ENCODE results near the gene C1orf167.

Gene C1orf167

DNA sequence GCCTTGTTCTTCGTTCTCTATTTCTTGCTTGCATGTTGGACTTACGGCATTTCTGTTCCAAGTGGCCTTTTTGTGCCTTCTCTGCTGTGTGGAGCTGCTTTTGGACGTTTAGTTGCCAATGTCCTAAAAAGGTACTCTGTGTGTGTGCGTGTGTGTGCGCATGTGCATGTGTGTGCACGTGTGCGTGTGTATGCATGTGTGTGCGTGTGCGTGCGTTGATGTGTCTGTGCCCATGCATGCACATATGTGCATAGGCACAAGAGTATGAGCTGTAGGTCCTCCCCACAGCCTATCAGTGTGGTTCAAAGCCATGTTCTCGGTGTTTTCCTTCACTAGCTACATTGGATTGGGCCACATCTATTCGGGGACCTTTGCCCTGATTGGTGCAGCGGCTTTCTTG lies 71.9 kb downstream of the C1orf167 start:
- Mint-ChIP-seq H3K4me1 (peaks cover 5% of the 10 kb centered on the region), H3K9me3 (no peaks in the 10 kb centered on the region), H3K36me3 (ENCODE audit: insufficient read depth) (peaks cover 20% of the 10 kb centered on the region), H3K27me3 (no peaks in the 10 kb centered on the region), H3K4me3 (no peak overlapping the region), H3K27ac (ENCODE audit: low read depth) (no peak overlapping the region)
- DNase-seq (ENCODE audit: low spot score in 2 of 2), result no peak
- no peak for ATAC-seq (replicated peaks; ENCODE audit: extremely low read depth, poor library complexity, severe bottlenecking)

- ATAC-seq (replicated peaks; ENCODE audit: extremely low read depth, poor library complexity, severe bottlenecking) (no peak), DNase-seq (ENCODE audit: low spot score in 2 of 2) (no peak)
- Mint-ChIP-seq H3K4me1 (peaks cover 5% of the 10 kb centered on the region), H3K27me3 (no peaks in the 10 kb centered on the region), H3K4me3 (no peak overlapping the region), H3K36me3 (ENCODE audit: insufficient read depth) (peaks cover 14% of the 10 kb centered on the region), H3K27ac (ENCODE audit: low read depth) (no peak overlapping the region), H3K9me3 (no peaks in the 10 kb centered on the region)
Measured at GRCh38 chr1:11835441-11836225, 73.6 kb downstream of the C1orf167 start.

DNA sequence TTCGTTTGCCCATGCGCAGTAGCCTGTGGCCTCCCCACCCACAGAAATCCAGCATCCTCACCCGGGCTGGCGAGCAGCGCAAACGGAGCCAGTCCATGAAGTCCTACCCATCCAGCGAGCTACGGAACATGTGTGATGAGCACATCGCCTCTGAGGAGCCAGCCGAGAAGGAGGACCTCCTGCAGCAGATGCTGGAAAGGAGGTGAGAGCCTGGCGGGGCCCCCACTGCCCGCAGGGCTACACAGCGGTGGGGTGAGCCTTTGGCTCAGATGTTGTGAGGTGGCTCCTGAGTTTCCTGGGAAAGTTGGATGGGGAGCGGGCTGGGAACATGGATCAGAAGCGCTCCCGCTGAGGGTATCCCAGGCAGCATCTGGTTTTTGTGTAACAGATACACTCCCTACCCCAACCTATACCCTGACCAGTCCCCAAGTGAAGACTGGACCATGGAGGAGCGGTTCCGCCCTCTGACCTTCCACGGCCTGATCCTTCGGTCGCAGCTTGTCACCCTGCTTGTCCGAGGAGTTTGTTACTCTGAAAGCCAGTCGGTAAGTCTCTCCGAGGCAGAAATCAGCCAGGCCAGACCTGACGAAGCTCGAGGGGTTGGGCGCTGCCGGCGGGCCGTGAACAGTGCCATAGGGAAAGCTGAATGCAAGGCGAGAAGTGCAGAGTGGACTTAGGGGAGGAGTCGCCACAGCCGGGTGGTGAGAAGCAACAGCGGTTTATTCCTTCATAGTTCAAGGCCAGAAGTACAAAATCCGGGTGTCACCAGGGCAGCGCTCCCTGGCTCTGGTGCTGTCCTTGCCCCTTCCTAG lies 75.2 kb downstream of the C1orf167 start:
- Mint-ChIP-seq H3K27me3 (no peaks in the 10 kb centered on the region), H3K4me3 (no peak overlapping the region), H3K27ac (ENCODE audit: low read depth) (no peak overlapping the region), H3K4me1 (peaks cover 5% of the 10 kb centered on the region), H3K36me3 (ENCODE audit: insufficient read depth) (peaks cover 20% of the 10 kb centered on the region), H3K9me3 (no peaks in the 10 kb centered on the region)
- DNase-seq (ENCODE audit: low spot score in 2 of 2), result no peak
- no peak for ATAC-seq (replicated peaks; ENCODE audit: extremely low read depth, poor library complexity, severe bottlenecking)

DNA sequence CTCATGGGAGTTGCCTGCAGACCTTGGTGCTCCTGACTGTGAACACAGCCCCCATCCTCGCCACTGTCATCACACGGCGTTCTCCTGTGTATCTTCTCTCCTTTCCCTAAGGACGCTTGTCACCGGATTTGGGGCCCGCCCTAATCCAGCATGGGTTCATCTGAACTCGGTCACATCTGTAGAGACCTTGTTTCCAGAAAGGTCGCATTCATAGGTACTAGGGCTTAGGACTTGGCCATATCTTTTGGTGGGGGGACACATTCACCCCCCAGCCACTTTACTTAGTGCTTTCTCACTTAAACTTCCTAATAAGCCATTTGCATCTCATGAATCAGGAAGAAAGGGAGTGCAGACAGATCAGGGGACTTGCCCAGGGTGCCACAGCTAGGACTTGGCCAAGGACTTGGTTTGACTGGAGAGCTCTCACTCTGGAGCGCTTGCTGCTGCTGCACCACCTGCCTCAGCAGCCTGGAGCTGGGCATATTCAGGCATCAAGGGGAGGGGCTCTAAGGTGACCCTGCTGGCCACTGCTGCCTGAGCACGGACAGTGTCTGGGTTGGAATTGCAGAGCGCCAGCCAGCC lies 75.9 kb downstream of the C1orf167 start:
- no peak overlapping the region for H3K27ac Mint-ChIP-seq (ENCODE audit: low read depth)
- H3K4me1 Mint-ChIP-seq, result peaks cover 5% of the 10 kb centered on the region
- ATAC-seq (replicated peaks; ENCODE audit: extremely low read depth, poor library complexity, severe bottlenecking) (no peak), DNase-seq (ENCODE audit: low spot score in 2 of 2) (no peak)
- H3K36me3 Mint-ChIP-seq (ENCODE audit: insufficient read depth), result peaks cover 21% of the 10 kb centered on the region
- H3K9me3 Mint-ChIP-seq, result no peaks in the 10 kb centered on the region
- no peak overlapping the region for H3K4me3 Mint-ChIP-seq
- H3K27me3 Mint-ChIP-seq, result no peaks in the 10 kb centered on the region

GRCh38 chr1:11838349-11839272 lies 76.6 kb downstream of the C1orf167 start:
- Mint-ChIP-seq H3K9me3 (no peaks in the 10 kb centered on the region), H3K4me1 (peaks cover 5% of the 10 kb centered on the region), H3K36me3 (ENCODE audit: insufficient read depth) (peaks cover 17% of the 10 kb centered on the region), H3K27ac (ENCODE audit: low read depth) (no peak overlapping the region), H3K4me3 (no peak overlapping the region), H3K27me3 (no peaks in the 10 kb centered on the region)
- ATAC-seq (replicated peaks; ENCODE audit: extremely low read depth, poor library complexity, severe bottlenecking) (peak; percentile 73), DNase-seq (ENCODE audit: low spot score in 2 of 2) (peak; percentile 57 to 60)
